Prostate gland (tissue), 2 donors: ENCODE measurements around the gene TTLL6.

Experiments used
- POLR2A ChIP-seq: fragments of 450-650 bp; IDR thresholded peaks from one replicate; pipeline ENCODE4 v1.6.1; 2016; ENCODE audit warnings: antibody characterized with exemption, mild to moderate bottlenecking
- POLR2AphosphoS5 ChIP-seq: sonication (generic); formaldehyde crosslinking; IDR thresholded peaks from one replicate; pipeline ENCODE4 v1.6.1; 2017; ENCODE audit warnings: antibody characterized with exemption
- TF ChIP-seq, protein P1 (sequence below), 4 experiments: fragments of 200-600 bp in 2 of 4; fragments of 450-650 bp in 2 of 4; sonication (generic) in 2 of 4; IDR thresholded peaks; 1 replicate in 3 of 4; 2 replicates in 1 of 4; pipeline ENCODE4 v1.5.1; 2016 to 2019; ENCODE audit warnings: antibody characterized with exemption in 4 of 4, mild to moderate bottlenecking in 2 of 4, moderate library complexity in 2 of 4

DNA sequence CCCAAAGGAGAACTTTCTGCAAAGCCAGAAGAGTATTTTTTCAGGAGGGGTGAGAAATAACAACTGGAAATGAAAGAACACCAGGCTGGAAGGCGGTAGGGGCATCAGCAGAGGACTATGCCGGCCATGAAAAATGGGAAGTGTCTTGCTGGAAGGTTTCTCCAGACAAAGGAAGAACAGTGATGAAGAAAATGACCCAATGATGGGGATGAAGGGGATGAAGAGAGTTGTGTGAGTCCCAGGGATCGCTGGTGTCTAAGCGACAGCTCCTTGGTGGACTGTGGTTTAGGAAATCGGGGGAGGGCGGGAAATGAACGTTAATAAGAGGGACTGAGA, 623 bp downstream of the TTLL6 start:
- TF ChIP-seq, protein P1, sequence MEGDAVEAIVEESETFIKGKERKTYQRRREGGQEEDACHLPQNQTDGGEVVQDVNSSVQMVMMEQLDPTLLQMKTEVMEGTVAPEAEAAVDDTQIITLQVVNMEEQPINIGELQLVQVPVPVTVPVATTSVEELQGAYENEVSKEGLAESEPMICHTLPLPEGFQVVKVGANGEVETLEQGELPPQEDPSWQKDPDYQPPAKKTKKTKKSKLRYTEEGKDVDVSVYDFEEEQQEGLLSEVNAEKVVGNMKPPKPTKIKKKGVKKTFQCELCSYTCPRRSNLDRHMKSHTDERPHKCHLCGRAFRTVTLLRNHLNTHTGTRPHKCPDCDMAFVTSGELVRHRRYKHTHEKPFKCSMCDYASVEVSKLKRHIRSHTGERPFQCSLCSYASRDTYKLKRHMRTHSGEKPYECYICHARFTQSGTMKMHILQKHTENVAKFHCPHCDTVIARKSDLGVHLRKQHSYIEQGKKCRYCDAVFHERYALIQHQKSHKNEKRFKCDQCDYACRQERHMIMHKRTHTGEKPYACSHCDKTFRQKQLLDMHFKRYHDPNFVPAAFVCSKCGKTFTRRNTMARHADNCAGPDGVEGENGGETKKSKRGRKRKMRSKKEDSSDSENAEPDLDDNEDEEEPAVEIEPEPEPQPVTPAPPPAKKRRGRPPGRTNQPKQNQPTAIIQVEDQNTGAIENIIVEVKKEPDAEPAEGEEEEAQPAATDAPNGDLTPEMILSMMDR (IDR thresholded peaks at IDR 0.05), result no peak
- TF ChIP-seq POLR2A (no peak), POLR2AphosphoS5 (no peak)
